ENCODE results near the gene PRKN.

- no peak for TF ChIP-seq EZH2 (IDR thresholded peaks at IDR 0.05; ENCODE audit: low read depth)
- no peak for TF ChIP-seq CTCF (conservative IDR thresholded peaks at IDR 0.05)
These were observed 1426.7 kb downstream of the PRKN start for GRCh38 chr6:161300823-161301222.
